Erythroblast (primary cell): Measurements from ENCODE around the gene KCNH1.
"Not testable (repeated sequence)": the region's sequence is repeated elsewhere in the genome, so short reads cannot be mapped to it uniquely, and the experiment has no call there.

ENCODE experiments used
- DNase-seq, 2 experiments: peaks; one replicate each; lab custom pipeline; 2025; lab: John Stamatoyannopoulos, UW
- GATA1 ChIP-seq: IDR thresholded peaks from 2 replicates; pipeline ENCODE4 v1.6.1; 2011; ENCODE audit warnings: low read depth, mild to moderate bottlenecking, control low read depth, low read length, moderate library complexity
- POLR2A ChIP-seq: IDR thresholded peaks from 2 replicates; pipeline ENCODE4 v1.6.1; 2011; ENCODE audit warnings: mild to moderate bottlenecking, low read length

The KCNH1 gene

GRCh38 chr1:211066781-211067384 is 67.1 kb downstream of the KCNH1 start:
- TF ChIP-seq GATA1 (no peak), POLR2A (no peak)
- no peak for DNase-seq

DNA sequence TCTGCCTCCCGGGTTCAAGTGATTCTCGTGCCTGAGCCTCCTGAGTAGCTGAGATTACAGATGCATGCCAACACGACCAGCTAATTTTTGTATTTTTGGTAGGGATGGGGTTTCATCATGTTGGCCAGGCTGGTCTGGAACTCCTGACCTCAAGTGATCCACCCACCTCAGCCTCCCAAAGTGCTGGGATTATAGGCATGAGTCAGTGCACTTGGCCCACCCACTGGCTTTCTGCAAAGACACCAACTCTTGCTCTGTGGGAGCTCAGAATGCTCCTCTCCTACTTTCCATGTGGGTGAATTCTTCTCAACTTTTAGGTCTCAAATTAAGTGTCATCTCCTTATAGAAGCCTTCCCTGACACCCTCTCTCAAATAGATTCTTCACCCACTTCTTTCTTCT is 92.1 kb downstream of the KCNH1 start:
- not testable (repeated sequence) for DNase-seq

GRCh38 chr1:211037095-211037494 is 96.9 kb downstream of the KCNH1 start:
- DNase-seq = peak in 1 of 2 experiments; percentile 21
- TF ChIP-seq GATA1 = no peak
- no peak for TF ChIP-seq POLR2A

DNA sequence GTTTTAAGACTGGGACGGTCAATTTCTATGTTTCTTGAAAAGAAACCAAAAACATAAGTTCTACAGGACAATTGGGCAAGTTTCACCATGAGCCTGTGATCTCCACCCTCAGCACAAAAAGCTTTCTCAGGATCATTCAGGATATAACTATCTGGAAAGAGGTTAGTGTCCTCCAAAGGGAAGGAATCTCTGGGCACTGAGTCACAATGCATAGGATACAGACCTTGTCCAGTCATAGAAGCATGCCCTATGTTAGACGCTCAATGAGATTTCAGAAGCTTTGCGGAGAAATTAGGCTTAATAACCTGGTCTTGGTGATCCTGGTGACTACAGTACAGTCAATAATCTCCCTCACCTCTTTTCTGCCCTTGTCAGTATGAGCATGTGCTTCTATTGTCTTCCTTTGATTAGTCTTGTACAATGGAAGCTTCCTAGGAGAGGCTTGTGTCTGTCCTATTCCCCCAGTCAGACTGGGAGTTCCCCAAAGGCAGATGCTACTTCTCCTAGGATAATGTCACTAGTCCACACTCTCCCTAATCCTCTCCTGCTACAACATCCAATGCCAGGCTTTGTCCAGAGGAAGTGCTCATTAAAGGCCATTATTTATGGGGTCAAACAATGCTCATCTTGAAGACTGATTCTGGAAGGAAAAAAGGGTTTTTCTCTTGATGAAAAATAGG is 97.4 kb downstream of the KCNH1 start:
- no peak for DNase-seq
- TF ChIP-seq GATA1 (no peak), POLR2A (no peak)

DNA sequence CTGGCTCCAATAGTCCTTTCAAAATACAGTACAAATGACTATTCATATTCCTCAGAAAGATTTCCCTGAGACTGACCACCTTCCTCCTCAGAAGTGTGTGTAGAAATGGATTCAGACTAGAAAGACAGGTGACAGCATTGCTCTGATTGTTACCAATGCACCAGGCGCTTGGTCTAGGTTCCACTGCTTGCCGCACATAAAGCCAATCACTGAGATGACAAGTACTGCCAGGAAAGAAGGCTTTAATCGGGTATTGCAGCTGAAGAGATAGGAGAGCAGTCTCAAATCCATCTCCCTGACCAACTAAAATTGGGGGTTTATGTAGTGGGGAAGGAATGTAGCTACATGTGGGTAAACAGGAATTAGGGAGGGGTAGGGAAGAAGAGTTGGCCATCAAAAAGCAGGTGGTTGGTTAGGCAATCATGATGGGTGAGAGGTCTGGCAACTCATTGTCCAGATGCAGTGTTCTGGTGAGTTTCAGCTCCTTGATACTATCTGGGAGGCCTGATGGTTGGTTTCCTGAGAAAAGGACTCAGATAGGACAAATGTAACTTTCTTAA is 98.0 kb downstream of the KCNH1 start:
- TF ChIP-seq GATA1 (no peak), POLR2A (no peak)
- DNase-seq = no peak

DNA sequence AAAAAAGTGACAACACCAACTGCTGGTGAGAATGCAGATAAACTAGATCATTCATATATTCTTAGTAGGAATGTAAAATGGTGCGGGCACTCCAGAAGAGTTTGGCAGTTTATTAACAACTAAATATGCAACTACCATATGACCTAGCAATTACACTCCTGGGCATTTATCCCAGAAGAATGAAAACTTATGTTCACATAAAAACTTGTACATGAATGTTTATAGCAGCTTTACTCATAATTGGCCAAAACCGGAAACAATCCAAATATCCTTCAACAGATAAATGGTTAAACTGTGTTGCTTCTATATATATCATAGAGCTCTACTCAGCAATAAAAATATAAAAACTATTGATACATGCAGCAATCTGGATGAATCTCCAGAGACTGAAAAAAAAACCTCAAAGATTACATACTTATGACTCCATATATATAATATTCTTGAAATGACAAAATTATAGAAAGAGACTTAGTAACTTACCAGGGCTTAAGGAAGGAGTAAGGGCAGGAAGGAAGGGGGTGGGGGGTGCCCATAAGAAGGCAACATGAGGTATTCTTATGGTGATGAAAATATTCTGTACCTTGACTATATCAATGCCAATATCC is 99.9 kb downstream of the KCNH1 start:
- TF ChIP-seq POLR2A (no peak), GATA1 (no peak)
- no peak for DNase-seq

GRCh38 chr1:211024901-211025300 is 109.0 kb downstream of the KCNH1 start:
- no peak for DNase-seq
- TF ChIP-seq GATA1 = no peak
- no peak for TF ChIP-seq POLR2A

GRCh38 chr1:211019266-211019665 is 114.7 kb downstream of the KCNH1 start:
- DNase-seq = no peak
- TF ChIP-seq POLR2A (no peak), GATA1 (no peak)

DNA sequence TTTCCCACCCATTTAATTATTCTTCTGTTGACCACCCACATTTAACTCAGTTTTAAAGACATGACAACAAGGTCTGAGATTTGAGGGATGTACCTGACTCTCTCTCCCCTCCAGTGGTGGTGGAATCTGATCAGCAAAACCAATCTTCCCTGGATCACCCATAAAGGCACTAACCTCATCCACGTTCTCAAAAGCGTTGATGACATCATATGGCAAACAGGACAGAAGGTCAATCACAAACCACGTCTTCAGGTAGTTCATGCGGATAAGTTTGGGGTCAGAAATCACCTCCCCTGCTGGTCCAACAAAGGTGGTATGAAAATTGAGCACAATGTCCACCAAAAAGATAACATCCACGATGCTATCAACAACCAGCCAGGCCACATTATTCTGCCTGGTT is 115.3 kb downstream of the KCNH1 start:
- TF ChIP-seq GATA1 = no peak
- TF ChIP-seq POLR2A = no peak
- no peak for DNase-seq

DNA sequence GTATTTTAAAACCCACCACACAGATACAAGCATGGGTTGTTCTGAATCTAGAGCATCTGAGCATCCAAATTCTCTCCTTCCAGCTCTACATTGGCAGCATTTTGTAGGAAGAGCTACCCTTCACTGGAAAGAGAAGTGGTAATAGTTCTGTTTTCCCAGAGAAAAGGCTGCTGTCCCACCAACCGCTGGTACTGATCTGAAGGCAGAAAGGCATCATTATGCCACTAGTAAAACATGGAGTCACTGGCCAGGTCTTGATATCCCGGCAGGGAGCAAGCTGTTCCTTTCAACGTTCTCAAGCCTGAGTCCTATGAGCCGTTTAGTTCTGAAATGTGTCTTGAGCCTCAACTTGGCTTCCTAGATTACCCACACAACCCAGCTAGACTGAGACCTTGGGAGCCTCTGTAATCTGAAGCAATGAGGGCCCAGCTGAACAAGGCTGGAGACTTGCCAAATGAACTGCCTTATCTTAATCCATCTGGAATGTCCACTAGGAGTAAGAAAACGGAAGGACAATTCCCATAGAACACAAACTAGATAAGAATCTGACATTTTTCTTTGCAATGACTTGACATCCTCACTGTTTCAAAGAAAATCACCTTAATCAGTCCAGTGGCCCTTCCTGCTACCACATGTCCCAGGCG is 116.8 kb downstream of the KCNH1 start:
- TF ChIP-seq GATA1 = no peak
- TF ChIP-seq POLR2A = no peak
- DNase-seq = no peak

DNA sequence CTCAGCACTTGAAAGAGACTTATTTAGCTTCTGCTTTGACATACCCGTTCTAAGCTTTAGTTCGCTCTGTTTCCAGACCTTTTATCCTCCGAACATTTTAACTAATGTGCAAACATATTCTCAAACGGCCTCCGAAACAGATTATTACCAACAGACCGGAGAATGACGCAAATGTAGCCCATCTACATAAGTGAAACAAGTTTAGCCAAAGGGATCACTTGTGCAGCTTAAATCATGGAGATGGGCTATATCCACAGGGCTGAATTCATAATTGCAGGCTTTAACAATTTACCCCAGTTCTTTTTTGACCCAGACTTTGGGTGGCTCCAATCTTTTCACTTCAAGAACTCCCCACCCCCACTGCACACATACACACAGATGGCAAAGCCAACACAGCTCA is 119.7 kb downstream of the KCNH1 start:
- TF ChIP-seq GATA1 = no peak
- TF ChIP-seq POLR2A = no peak
- DNase-seq = no peak

DNA sequence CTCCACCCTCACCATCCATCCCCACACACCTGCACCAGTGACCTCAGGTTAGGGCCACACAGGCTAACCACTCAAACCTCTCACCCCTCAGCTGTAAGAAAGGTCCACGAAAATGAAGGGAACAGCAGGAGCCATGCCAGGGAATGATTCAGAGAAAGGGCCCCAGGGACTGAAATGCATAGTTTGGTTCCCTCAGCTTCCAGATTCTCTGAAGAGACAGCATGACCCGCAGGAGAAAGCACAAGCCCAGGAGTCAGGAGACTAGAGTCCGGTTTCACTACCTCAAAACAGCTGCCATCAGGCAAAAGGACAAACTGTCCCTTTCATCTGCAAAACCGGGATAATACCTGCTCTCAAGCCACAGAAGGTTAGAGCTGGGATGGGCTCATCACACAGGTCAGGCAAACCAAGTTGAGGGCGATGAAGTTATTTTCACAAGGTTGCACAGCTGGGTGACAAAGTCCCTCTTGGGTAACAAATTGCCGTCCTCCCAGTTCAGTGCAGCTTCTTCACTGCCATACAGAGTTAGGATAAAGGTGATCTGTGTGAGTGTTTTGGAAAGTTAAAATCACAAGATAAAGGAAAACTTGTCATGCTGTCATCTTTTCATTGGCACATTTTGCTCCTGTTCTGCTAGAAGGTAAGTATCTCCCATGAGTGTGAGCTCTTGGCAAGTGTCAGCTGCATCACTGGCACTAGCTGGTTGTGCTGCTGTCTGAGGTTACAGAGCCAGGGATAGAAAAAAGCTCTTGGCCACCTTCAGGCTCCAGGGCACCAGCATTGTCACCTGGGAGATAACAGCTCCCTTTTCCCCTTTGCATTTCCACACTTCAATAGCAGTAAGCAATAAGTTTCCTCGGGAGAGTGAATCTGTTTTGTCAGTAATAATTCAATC is 120.4 kb downstream of the KCNH1 start:
- no peak for DNase-seq
- TF ChIP-seq POLR2A = no peak
- TF ChIP-seq GATA1 = no peak

GRCh38 chr1:211011128-211011527 is 122.8 kb downstream of the KCNH1 start:
- DNase-seq = not testable (repeated sequence)

DNA sequence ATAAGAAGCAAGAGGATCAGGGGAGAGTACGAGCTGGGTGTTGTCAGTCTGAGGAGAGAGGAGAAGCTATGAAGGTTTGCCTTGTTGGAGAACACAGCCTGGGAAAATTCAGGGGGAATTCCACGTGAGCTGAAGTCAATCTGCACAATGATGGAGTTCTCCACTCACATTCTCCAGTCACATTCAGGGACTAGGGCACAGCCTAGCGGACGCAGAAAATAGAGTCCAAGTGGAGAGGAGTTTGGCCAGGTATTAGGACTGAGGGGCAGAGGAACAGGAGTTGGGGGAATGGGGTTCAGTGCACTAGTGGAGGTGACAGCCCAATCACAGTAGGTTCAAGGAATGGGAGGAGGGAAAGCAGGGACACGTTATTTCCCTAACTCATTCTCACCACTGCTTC is 124.0 kb downstream of the KCNH1 start:
- TF ChIP-seq POLR2A = no peak
- no peak for TF ChIP-seq GATA1
- no peak for DNase-seq
